H1 (cell line): Measurements from ENCODE around the gene AK5. TPM values are rescaled to one million over a fixed set of nuclear protein-coding genes. Genes with fewer than 3 reads are reported as not detected.

Experiments used
- CTCF ChIP-seq, 3 experiments: IDR thresholded peaks; 1 replicate in 2 of 3; 2 replicates in 1 of 3; pipeline versions ENCODE4 v1.5.1 to v1.6.1; 2011; ENCODE audit warnings: low read length in 3 of 3, mild to moderate bottlenecking in 3 of 3, inconsistent platforms in 2 of 3, low read depth in 1 of 3, moderate library complexity in 1 of 3; ENCODE audit not compliant: insufficient read depth in 1 of 3; ENCODE audit errors: control extremely low read depth in 1 of 3
- KDM1A ChIP-seq: fragments of 200-600, 300-600 bp; sonication (generic); IDR thresholded peaks from 2 replicates; pipeline ENCODE4 v1.7.1; 2016; ENCODE audit warnings: mild to moderate bottlenecking, low read length, borderline replicate concordance
- POLR2AphosphoS5 ChIP-seq: IDR thresholded peaks from 2 replicates; pipeline ENCODE4 v1.6.1; 2011; ENCODE audit warnings: low read depth, low read length
- TAF1 ChIP-seq: IDR thresholded peaks from 2 replicates; pipeline ENCODE4 v1.6.1; 2011; ENCODE audit warnings: mild to moderate bottlenecking, low read depth, low read length
- TBP ChIP-seq: IDR thresholded peaks from 2 replicates; pipeline ENCODE4 v1.6.1; 2011; ENCODE audit warnings: low read depth, low read length, improper control_type of control experiment
- polyA plus RNA-seq, 7 experiments: library from polyadenylated mRNA; depleted of rRNA in 3 of 7; stranded (reverse) in 5 of 7; unstranded in 2 of 7; fragments of >200 nt in 5 of 7; fragments of 200-250 nt in 2 of 7; gene quantifications; 1 replicate in 5 of 7; 2 replicates in 1 of 7; 4 replicates in 1 of 7; pipeline versions ENCODE4 v1.2.1 to v1.2.3, GENCODE V29; 2011 to 2013; ENCODE audit warnings: missing spikeins in 2 of 7, mixed read lengths in 2 of 7
- total RNA-seq: library from RNA; stranded (reverse); fragmentation: NEBNext Ultra II Directional; extraction: Animal tissue kit (Norgen Biotek cat#: 25700); gene quantifications from 2 replicates; pipeline ENCODE4 v1.2.1, GENCODE V29; 2021

The AK5 gene
- total and polyA plus RNA-seq, 2 of the 8 experiments (the other 6 are each of a cell fraction or from before 2014, with no cell fraction given) = 2.0 to 7.1 TPM

GRCh38 chr1:77514921-77515776 is 233.3 kb downstream of the AK5 start (continued):
- TF ChIP-seq CTCF (IDR thresholded peaks at IDR 0.05; ENCODE audit: control extremely low read depth in 1 of 3, insufficient read depth in 1 of 3, low read depth in 1 of 3, low read length in 3 of 3) (peak; percentile 39 to 55 (median 50)), TBP (0 out of 2 replicates have a peak, but pooled peaks have one; percentile 38), KDM1A (0 out of 2 replicates have a peak, but pooled peaks have one; percentile 12), TAF1 (0 out of 2 replicates have a peak, but pooled peaks have one; percentile 35), POLR2AphosphoS5 (peak; percentile 49; the same call in 1 of the 2 replicates)
